GM20000 (cell line): ENCODE results near the gene GRIA2.

Source experiments
- DNase-seq: peaks from one replicate; pipeline ENCODE4 v3.0.0; 2012; ENCODE audit warnings: low spot score
- CTCF ChIP-seq: IDR thresholded peaks from 2 replicates; pipeline ENCODE4 v1.5.1; 2012; ENCODE audit warnings: mild to moderate bottlenecking, control low read depth; ENCODE audit errors: extremely low read depth, missing control alignments

GRIA2 gene

GRCh38 chr4:157363360-157363759, 142.8 kb downstream of the GRIA2 start:
- DNase-seq = no peak
- TF ChIP-seq CTCF = no peak

GRCh38 chr4:157372154-157372553, 151.6 kb downstream of the GRIA2 start:
- no peak for DNase-seq
- no peak for TF ChIP-seq CTCF

DNA sequence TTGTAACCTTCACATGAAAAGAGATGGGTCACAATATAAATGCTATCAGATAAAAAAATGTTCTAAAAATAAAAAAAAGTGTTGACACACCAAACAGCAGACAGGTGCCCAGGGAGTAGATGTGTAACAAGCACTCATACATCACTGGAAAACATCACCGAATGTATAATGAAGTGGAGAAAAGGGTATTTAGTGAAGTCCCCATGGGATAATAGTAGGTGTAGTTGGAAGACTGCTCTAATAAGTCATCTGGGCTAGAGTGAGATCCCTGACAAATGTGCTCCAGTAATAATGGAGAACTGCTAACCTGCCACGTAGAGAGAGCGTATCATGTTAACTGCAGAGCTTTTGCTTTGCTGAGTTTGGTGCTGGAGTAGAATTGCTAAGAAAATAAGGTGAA, 152.0 kb downstream of the GRIA2 start:
- TF ChIP-seq CTCF = no peak
- no peak for DNase-seq

DNA sequence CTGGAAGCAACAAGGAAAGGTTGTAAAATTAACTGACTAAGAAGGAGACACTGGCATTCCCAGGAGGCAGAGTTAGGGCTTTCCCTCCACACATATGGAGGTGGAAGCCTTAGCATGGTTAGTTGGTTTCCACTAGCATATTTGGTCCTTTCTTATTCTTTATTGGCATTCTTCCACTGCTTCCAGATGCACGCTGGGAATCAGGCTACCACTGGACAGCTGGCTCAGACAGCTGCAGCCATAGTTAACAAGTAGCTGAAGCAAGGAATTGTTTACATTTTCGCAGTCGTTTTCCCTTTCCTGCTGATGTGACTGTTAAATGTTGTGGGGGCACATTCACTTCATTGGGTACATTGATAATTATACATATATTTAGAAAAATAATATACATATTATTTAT, 169.2 kb downstream of the GRIA2 start:
- DNase-seq = no peak
- no peak for TF ChIP-seq CTCF

GRCh38 chr4:157405070-157405469, 184.5 kb downstream of the GRIA2 start:
- no peak for DNase-seq
- TF ChIP-seq CTCF = no peak
